Measurements from ENCODE around the gene DNASE1L2.
"Not testable (repeated sequence)": the region's sequence is repeated elsewhere in the genome, so short reads cannot be mapped to it uniquely, and the experiment has no call there.

DNASE1L2 gene

GRCh38 chr16:2237102-2237482, 848 bp downstream of the DNASE1L2 start:
- Histone ChIP-seq H3K27ac (ENCODE audit: low read depth, low read length) (no peak overlapping the region), H3K4me3 (ENCODE audit: low read length) (no peak overlapping the region), H2BK15ac (replicated peaks; ENCODE audit: low read depth) (no peak overlapping the region), H2BK120ac (ENCODE audit: low read depth, low read length) (no peak overlapping the region), H3K56ac (ENCODE audit: low read length) (peak overlapping the region; percentile 25), H2BK5ac (ENCODE audit: low read length) (no peak overlapping the region), H3K9ac (ENCODE audit: low read length) (no peak overlapping the region), H3K79me1 (ENCODE audit: low read length) (no peaks in the 10 kb centered on the region), H4K8ac (ENCODE audit: low read depth, low read length) (no peak overlapping the region), H2AK5ac (ENCODE audit: low read length) (no peak overlapping the region), H3K18ac (ENCODE audit: low read length) (no peak overlapping the region), H3K4me1 (ENCODE audit: control insufficient read depth, low read depth, low read length) (no peaks in the 10 kb centered on the region), H3K36me3 (ENCODE audit: control insufficient read depth, insufficient read depth, low read length) (no peaks in the 10 kb centered on the region), H3K23ac (ENCODE audit: low read length) (no peak overlapping the region), H4K5ac (ENCODE audit: low read length) (no peak overlapping the region), H3K27me3 (ENCODE audit: insufficient read depth, low read length, poor library complexity) (peaks cover 3% of the 10 kb centered on the region), H3K4me2 (ENCODE audit: low read length) (no peak overlapping the region), H3K4ac (ENCODE audit: low read depth, low read length) (no peak overlapping the region), H3K79me2 (ENCODE audit: control insufficient read depth, insufficient read depth, low read length) (no peaks in the 10 kb centered on the region)
- DNase-seq = no peak
- WGBS (ENCODE audit: extremely low coverage, insufficient coverage, low lambda C conversion rate) = no CpG with 5 or more reads among the region's 40 CpGs

- Histone ChIP-seq H3K23ac (ENCODE audit: low read length) (no peak overlapping the region), H2BK5ac (ENCODE audit: low read length) (no peak overlapping the region), H4K8ac (ENCODE audit: low read depth, low read length) (no peak overlapping the region), H2AK5ac (ENCODE audit: low read length) (no peak overlapping the region), H3K79me2 (ENCODE audit: control insufficient read depth, insufficient read depth, low read length) (no peaks in the 10 kb centered on the region), H3K56ac (ENCODE audit: low read length) (peak overlapping the region; percentile 26), H3K9ac (ENCODE audit: low read length) (no peak overlapping the region), H3K4me3 (ENCODE audit: low read length) (no peak overlapping the region), H3K4ac (ENCODE audit: low read depth, low read length) (no peak overlapping the region), H3K27me3 (ENCODE audit: insufficient read depth, low read length, poor library complexity) (peaks cover 3% of the 10 kb centered on the region), H3K18ac (ENCODE audit: low read length) (no peak overlapping the region), H3K4me2 (ENCODE audit: low read length) (no peak overlapping the region), H3K36me3 (ENCODE audit: control insufficient read depth, insufficient read depth, low read length) (no peaks in the 10 kb centered on the region), H3K79me1 (ENCODE audit: low read length) (no peaks in the 10 kb centered on the region), H3K4me1 (ENCODE audit: control insufficient read depth, low read depth, low read length) (no peaks in the 10 kb centered on the region), H3K27ac (ENCODE audit: low read depth, low read length) (no peak overlapping the region), H2BK120ac (ENCODE audit: low read depth, low read length) (no peak overlapping the region), H4K5ac (ENCODE audit: low read length) (no peak overlapping the region), H2BK15ac (replicated peaks; ENCODE audit: low read depth) (no peak overlapping the region)
- WGBS (ENCODE audit: extremely low coverage, insufficient coverage, low lambda C conversion rate) = no CpG with 5 or more reads among the region's 65 CpGs
- peak; percentile 32 for DNase-seq
These were observed 1.4 kb downstream of the DNASE1L2 start for GRCh38 chr16:2237493-2238149.

- no peak overlapping the region for H4K8ac ChIP-seq (ENCODE audit: low read depth, low read length)
- H3K18ac ChIP-seq (ENCODE audit: low read length) = no peak overlapping the region
- DNase-seq = peak; percentile 32
- no peak overlapping the region for H3K4me2 ChIP-seq (ENCODE audit: low read length)
- H2BK5ac ChIP-seq (ENCODE audit: low read length) = no peak overlapping the region
- no peak overlapping the region for H2AK5ac ChIP-seq (ENCODE audit: low read length)
- peaks cover 3% of the 10 kb centered on the region for H3K27me3 ChIP-seq (ENCODE audit: insufficient read depth, low read length, poor library complexity)
- H3K4me1 ChIP-seq (ENCODE audit: control insufficient read depth, low read depth, low read length) = no peaks in the 10 kb centered on the region
- no peak overlapping the region for H3K27ac ChIP-seq (ENCODE audit: low read depth, low read length)
- H3K79me1 ChIP-seq (ENCODE audit: low read length) = no peaks in the 10 kb centered on the region
- H3K4me3 ChIP-seq (ENCODE audit: low read length) = no peak overlapping the region
- H3K23ac ChIP-seq (ENCODE audit: low read length) = no peak overlapping the region
- no peak overlapping the region for H2BK15ac ChIP-seq (replicated peaks; ENCODE audit: low read depth)
- H3K79me2 ChIP-seq (ENCODE audit: control insufficient read depth, insufficient read depth, low read length) = no peaks in the 10 kb centered on the region
- no CpG with 5 or more reads among the region's 18 CpGs for WGBS (ENCODE audit: extremely low coverage, insufficient coverage, low lambda C conversion rate)
- no peak overlapping the region for H3K9ac ChIP-seq (ENCODE audit: low read length)
- no peak overlapping the region for H3K4ac ChIP-seq (ENCODE audit: low read depth, low read length)
- H3K36me3 ChIP-seq (ENCODE audit: control insufficient read depth, insufficient read depth, low read length) = no peaks in the 10 kb centered on the region
- H4K5ac ChIP-seq (ENCODE audit: low read length) = no peak overlapping the region
- H3K56ac ChIP-seq (ENCODE audit: low read length) = no peak overlapping the region
- H2BK120ac ChIP-seq (ENCODE audit: low read depth, low read length) = no peak overlapping the region
These were observed 2.0 kb downstream of the DNASE1L2 start for GRCh38 chr16:2238150-2238837.

DNA sequence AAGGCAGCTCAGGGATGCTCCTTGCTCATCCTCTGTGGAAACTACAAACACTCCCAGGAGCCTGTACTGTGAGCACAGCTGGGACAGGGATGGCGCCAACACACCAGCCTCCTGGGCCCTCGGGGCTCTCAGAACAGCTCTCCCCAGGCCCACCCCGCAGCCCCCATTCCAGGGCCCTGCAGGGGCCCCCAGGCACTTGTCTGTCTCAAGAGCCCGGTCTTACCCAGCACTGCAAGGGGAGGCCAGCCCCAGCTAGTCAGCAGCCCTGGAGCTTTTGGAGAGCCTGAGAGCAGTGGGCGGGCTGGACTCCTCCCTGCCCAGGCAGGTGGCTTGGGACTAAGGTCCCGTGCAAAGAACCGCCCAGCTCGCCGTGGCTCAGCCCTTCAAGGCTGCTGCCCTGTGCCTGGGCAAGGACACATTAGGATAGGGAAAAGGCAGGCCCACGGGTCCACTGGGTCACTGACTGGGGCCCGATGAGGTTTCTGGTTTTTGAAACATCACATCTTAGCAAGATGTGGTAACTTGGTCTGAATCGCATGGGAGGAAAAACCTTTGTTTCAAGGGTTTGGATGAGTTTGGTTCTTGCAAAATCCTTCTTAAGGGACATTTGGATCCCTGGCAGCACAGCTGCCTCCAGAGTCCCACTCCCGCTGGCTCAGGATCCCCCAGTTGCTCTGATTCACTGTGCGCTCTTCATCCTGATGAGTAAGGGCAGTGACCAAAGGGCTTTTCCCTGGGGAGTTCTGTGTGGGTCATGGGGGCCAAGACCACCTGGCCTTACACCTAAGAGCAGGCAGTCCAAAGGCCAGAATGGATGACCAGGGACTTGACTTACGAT, 2.8 kb downstream of the DNASE1L2 start:
- Histone ChIP-seq H3K9ac (ENCODE audit: low read length) (no peak overlapping the region), H3K56ac (ENCODE audit: low read length) (no peak overlapping the region), H4K5ac (ENCODE audit: low read length) (no peak overlapping the region), H3K79me1 (ENCODE audit: low read length) (no peaks in the 10 kb centered on the region), H3K23ac (ENCODE audit: low read length) (no peak overlapping the region), H3K4ac (ENCODE audit: low read depth, low read length) (no peak overlapping the region), H3K36me3 (ENCODE audit: control insufficient read depth, insufficient read depth, low read length) (no peaks in the 10 kb centered on the region), H2BK120ac (ENCODE audit: low read depth, low read length) (no peak overlapping the region), H2BK15ac (replicated peaks; ENCODE audit: low read depth) (no peak overlapping the region), H3K79me2 (ENCODE audit: control insufficient read depth, insufficient read depth, low read length) (no peaks in the 10 kb centered on the region), H3K4me3 (ENCODE audit: low read length) (no peak overlapping the region), H3K27ac (ENCODE audit: low read depth, low read length) (no peak overlapping the region), H3K4me2 (ENCODE audit: low read length) (no peak overlapping the region), H2AK5ac (ENCODE audit: low read length) (no peak overlapping the region), H4K8ac (ENCODE audit: low read depth, low read length) (no peak overlapping the region), H3K18ac (ENCODE audit: low read length) (no peak overlapping the region), H3K27me3 (ENCODE audit: insufficient read depth, low read length, poor library complexity) (peaks cover 3% of the 10 kb centered on the region), H2BK5ac (ENCODE audit: low read length) (no peak overlapping the region), H3K4me1 (ENCODE audit: control insufficient read depth, low read depth, low read length) (no peaks in the 10 kb centered on the region)
- WGBS (ENCODE audit: extremely low coverage, insufficient coverage, low lambda C conversion rate) = no CpG with 5 or more reads among the region's 15 CpGs
- peak; percentile 36 for DNase-seq

DNA sequence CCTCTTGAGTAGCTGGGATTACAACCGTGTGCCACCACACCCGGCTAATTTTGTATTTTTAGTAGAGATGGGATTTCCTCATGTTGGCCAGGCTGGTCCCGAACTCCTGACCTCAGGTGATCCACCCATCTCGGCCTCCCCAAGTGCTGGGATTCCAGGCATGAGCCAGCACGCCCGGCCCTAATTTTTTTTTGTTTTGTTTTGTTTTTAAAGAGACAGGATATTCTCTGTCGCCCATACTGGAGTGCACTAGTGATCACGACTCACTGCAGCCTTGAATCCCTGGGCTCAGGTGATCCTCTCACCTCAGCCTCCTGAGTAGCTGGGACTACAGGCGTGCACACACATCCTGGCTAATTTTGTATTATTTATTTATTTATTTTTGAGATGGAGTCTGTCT, 4.1 kb downstream of the DNASE1L2 start:
- H2BK120ac ChIP-seq (ENCODE audit: low read depth, low read length); H3K9ac ChIP-seq (ENCODE audit: low read length); H2AK5ac ChIP-seq (ENCODE audit: low read length); H3K4me2 ChIP-seq (ENCODE audit: low read length); H3K27ac ChIP-seq (ENCODE audit: low read depth, low read length); H4K5ac ChIP-seq (ENCODE audit: low read length); H3K79me2 ChIP-seq (ENCODE audit: control insufficient read depth, insufficient read depth, low read length); H3K56ac ChIP-seq (ENCODE audit: low read length); H2BK5ac ChIP-seq (ENCODE audit: low read length); H3K36me3 ChIP-seq (ENCODE audit: control insufficient read depth, insufficient read depth, low read length); H4K8ac ChIP-seq (ENCODE audit: low read depth, low read length); H3K18ac ChIP-seq (ENCODE audit: low read length); H3K27me3 ChIP-seq (ENCODE audit: insufficient read depth, low read length, poor library complexity); H3K79me1 ChIP-seq (ENCODE audit: low read length); DNase-seq; H3K4me3 ChIP-seq (ENCODE audit: low read length); H3K23ac ChIP-seq (ENCODE audit: low read length); H2BK15ac ChIP-seq (replicated peaks; ENCODE audit: low read depth); H3K4ac ChIP-seq (ENCODE audit: low read depth, low read length); H3K4me1 ChIP-seq (ENCODE audit: control insufficient read depth, low read depth, low read length): not testable (repeated sequence)
- WGBS (ENCODE audit: extremely low coverage, insufficient coverage, low lambda C conversion rate) = no CpG with 5 or more reads among the region's 9 CpGs
